Measurements from ENCODE around the gene CDIP1. TPM values are rescaled to one million over a fixed set of nuclear protein-coding genes. Genes with fewer than 3 reads are reported as not detected.

Gene CDIP1
- total and polyA plus RNA-seq, 9 of the 15 experiments (the other 6 are each of a cell fraction or from before 2014, with no cell fraction given) = 0.29 TPM; not detected in 8

GRCh38 chr16:4494746-4495490 lies 43.7 kb downstream of the CDIP1 start:
- H3K4me3 ChIP-seq = no peak overlapping the region
- CTCF ChIA-PET (ENCODE audit: low intra/inter-chr PET ratio) = no interaction called here
- TF ChIP-seq FOXA3 (CRISPR knock-in tag; conservative IDR thresholded peaks at IDR 0.05 in 1 of 2, IDR thresholded peaks at IDR 0.05 in 1 of 2) = no peak
- no peak for TF ChIP-seq ZNF408 (CRISPR knock-in tag; IDR thresholded peaks at IDR 0.05; ENCODE audit: low read depth)
- TF ChIP-seq TARDBP (IDR thresholded peaks at IDR 0.05) = no peak
- TF ChIP-seq ESRRA (IDR thresholded peaks at IDR 0.05; ENCODE audit: borderline replicate concordance, low read depth) = no peak
- no peak for TF ChIP-seq TFAM (CRISPR knock-in tag; conservative IDR thresholded peaks at IDR 0.05)
- no peak for TF ChIP-seq CLOCK (CRISPR knock-in tag; IDR thresholded peaks at IDR 0.05; ENCODE audit: borderline replicate concordance)
- no peak for TF ChIP-seq PRPF4 (IDR thresholded peaks at IDR 0.05; ENCODE audit: insufficient read depth, low read depth, low read length, poor library complexity, severe bottlenecking)
- TF ChIP-seq ZNF445 (CRISPR knock-in tag; IDR thresholded peaks at IDR 0.05; ENCODE audit: low read depth) = no peak
- no peak for TF ChIP-seq ZNF766 (CRISPR knock-in tag; conservative IDR thresholded peaks at IDR 0.05)
- no peak for TF ChIP-seq SREBF2 (CRISPR knock-in tag; IDR thresholded peaks at IDR 0.05)
- TF ChIP-seq KLF16 (IDR thresholded peaks at IDR 0.05) = no peak
- TF ChIP-seq ELF2 (CRISPR knock-in tag; IDR thresholded peaks at IDR 0.05) = no peak
- TF ChIP-seq PRDM10 (IDR thresholded peaks at IDR 0.05; ENCODE audit: partially characterized antibody) = no peak

More at GRCh38 chr16:4494746-4495490, 43.7 kb downstream of the CDIP1 start:
- in situ Hi-C loops (cut with MboI) = no loop called here
- H3K27ac ChIP-seq (ENCODE audit: extremely low read depth, low read depth, low read length) = no peak overlapping the region
- H4K20me1 ChIP-seq (replicated peaks; ENCODE audit: control insufficient read depth, insufficient read depth, low read length) = no peaks in the 10 kb centered on the region
- no peaks in the 10 kb centered on the region for H3K27me3 ChIP-seq (ENCODE audit: control insufficient read depth in 2 of 2, insufficient read depth in 2 of 2, low read length in 2 of 2)
- 71% methylated on average over 6 of the region's 6 CpGs for WGBS (ENCODE audit: insufficient coverage, low coverage, missing lambda C conversion rate)
- no TSS peak for BruUV-seq (replicated peaks)
- DNase-seq (ENCODE audit: extremely low read depth in 1 of 4, low spot score in 3 of 4) = no peak
- H3K9me1 ChIP-seq (ENCODE audit: control insufficient read depth, insufficient read depth, low read length) = no peaks in the 10 kb centered on the region
- FAIRE-seq = no peak
- no peaks in the 10 kb centered on the region for H3K9me3 ChIP-seq (replicated peaks; ENCODE audit: control insufficient read depth, insufficient read depth, low read depth, low read length)
- H3K9ac ChIP-seq (ENCODE audit: insufficient read depth in 1 of 2, low read depth in 2 of 2, low read length in 2 of 2) = no peak overlapping the region
- no peak for ATAC-seq
- POLR2A ChIA-PET = interaction anchor here (1.5 kb wide), 1 partner anchor 10 kb away, joined by 4 read pairs; no protein-coding TSS in a partner anchor
- no peak overlapping the region for H2AFZ ChIP-seq (ENCODE audit: low read depth, low read length)
- intact Hi-C loops (cut with micrococcal nuclease) = no loop called here
- no peak overlapping the region for H3K4me2 ChIP-seq (ENCODE audit: insufficient read depth, low read length)
- peaks cover 36% of the 10 kb centered on the region for H3K79me2 ChIP-seq (ENCODE audit: control insufficient read depth, insufficient read depth, low read length)
- H3K36me3 ChIP-seq (ENCODE audit: control insufficient read depth, insufficient read depth, low read length) = peaks cover 37% of the 10 kb centered on the region
- H3K4me1 ChIP-seq (replicated peaks in 1 of 2; ENCODE audit: control insufficient read depth in 2 of 2, insufficient read depth in 2 of 2, low read length in 2 of 2) = no peaks in the 10 kb centered on the region; a peak in 1 of 5 replicates
